Small intestine (tissue), 7 donors: ENCODE data around the gene ASL. TPM values are rescaled to one million over a fixed set of nuclear protein-coding genes. Genes with fewer than 3 reads are reported as not detected.

Experiments
- DNase-seq, 2 donors: peaks; one replicate each; pipeline versions ENCODE4 v3.0.0 to v3.0.0-alpha.2; 2013
- FAIRE-seq: peaks from 2 replicates; lab custom pipeline; 2012; peaks lifted over from hg19 to GRCh38; lab: Jason Lieb, UNC
- H3K27ac ChIP-seq, 3 donors: one replicate each; pipeline ENCODE4 v1.5.1; 2013; ENCODE audit warnings: low read length in 2 of 3, mild to moderate bottlenecking in 2 of 3, control low read depth in 1 of 3, inconsistent platforms in 1 of 3, low read depth in 1 of 3, moderate library complexity in 1 of 3
- H3K27me3 ChIP-seq, 3 donors: one replicate each; pipeline ENCODE4 v1.6.1; 2013; ENCODE audit warnings: low read length in 3 of 3, inconsistent platforms in 1 of 3; ENCODE audit not compliant: control insufficient read depth in 3 of 3, insufficient read depth in 3 of 3
- H3K36me3 ChIP-seq, 3 donors: one replicate each; pipeline ENCODE4 v1.6.1; 2013; ENCODE audit warnings: low read length in 3 of 3, inconsistent platforms in 1 of 3, low read depth in 1 of 3, mild to moderate bottlenecking in 1 of 3, moderate library complexity in 1 of 3; ENCODE audit not compliant: control insufficient read depth in 3 of 3, insufficient read depth in 2 of 3
- H3K4me1 ChIP-seq, 3 donors: one replicate each; pipeline ENCODE4 v1.6.1; 2013; ENCODE audit warnings: low read length in 2 of 3, inconsistent platforms in 1 of 3, low read depth in 1 of 3, mild to moderate bottlenecking in 1 of 3, moderate library complexity in 1 of 3; ENCODE audit not compliant: control insufficient read depth in 3 of 3, insufficient read depth in 2 of 3
- H3K4me3 ChIP-seq, 3 donors: one replicate each; pipeline ENCODE4 v1.5.1; 2013; ENCODE audit warnings: low read length in 3 of 3, control low read depth in 1 of 3, inconsistent platforms in 1 of 3, low read depth in 1 of 3, mild to moderate bottlenecking in 1 of 3, moderate library complexity in 1 of 3
- H3K9me3 ChIP-seq, 2 donors: one replicate each; pipeline ENCODE4 v1.6.1; 2013; ENCODE audit warnings: low read depth in 1 of 2, low read length in 1 of 2; ENCODE audit not compliant: control insufficient read depth in 2 of 2, insufficient read depth in 1 of 2
- WGBS, 3 donors: extraction: QIAGEN DNeasy Blood & Tissue Kit; methylation state at CpG; one replicate each; pipeline ENCODE4 v1.1.7; 2013; 5-methylcytosine and 5-hydroxymethylcytosine counted together
- polyA plus RNA-seq, 4 donors: library from polyadenylated mRNA; stranded (reverse) in 3 of 4; unstranded in 1 of 4; fragments of 200-250 nt in 3 of 4; fragments of 120-200 nt in 1 of 4; gene quantifications; one replicate each; pipeline versions ENCODE4 v1.2.1 to v1.2.3, GENCODE V29; 2013
- donor health status: healthy with polysubstance abuse.
- donor health status: control.
- donor health status: control.
- donor health status: Bipolar disorder and iron deficiency.
- donor health status: healthy.

Gene ASL
- polyA plus RNA-seq, 4 donors: 115 to 158 (median 148) TPM

GRCh38 chr7:66138994-66139752 is 63.6 kb downstream of the ASL start:
- 77 to 85% (median 81%) methylated on average over 8 of the region's 8 CpGs for WGBS, 3 donors
- H3K36me3 ChIP-seq: peaks cover 7 to 52% (median 19%) of the 10 kb centered on the region in 3 donors
- no peak overlapping the region for H3K27ac ChIP-seq
- FAIRE-seq (no peak), DNase-seq (no peak)
- peaks cover 0 to 4% (median 0%) of the 10 kb centered on the region in 3 donors for H3K4me1 ChIP-seq
- H3K4me3 ChIP-seq: no peak overlapping the region
- H3K27me3 ChIP-seq: no peaks in the 10 kb centered on the region
- no peaks in the 10 kb centered on the region for H3K9me3 ChIP-seq

GRCh38 chr7:66140924-66141323 is 65.3 kb downstream of the ASL start:
- H3K27ac ChIP-seq: no peak overlapping the region
- DNase-seq (peak in 1 of 2 donors; percentile 48), FAIRE-seq (no peak)
- no peaks in the 10 kb centered on the region for H3K27me3 ChIP-seq
- H3K9me3 ChIP-seq: no peaks in the 10 kb centered on the region
- peaks cover 0 to 4% (median 0%) of the 10 kb centered on the region in 3 donors for H3K4me1 ChIP-seq
- H3K36me3 ChIP-seq: peaks cover 10 to 67% (median 24%) of the 10 kb centered on the region in 3 donors
- no peak overlapping the region for H3K4me3 ChIP-seq
- 49 to 75% (median 73%) methylated on average over 4 of the region's 4 CpGs for WGBS, 3 donors

GRCh38 chr7:66142334-66142733 is 66.7 kb downstream of the ASL start:
- H3K36me3 ChIP-seq: peaks cover 13 to 70% (median 25%) of the 10 kb centered on the region in 3 donors
- H3K9me3 ChIP-seq: no peaks in the 10 kb centered on the region
- no peaks in the 10 kb centered on the region for H3K27me3 ChIP-seq
- FAIRE-seq (no peak), DNase-seq (no peak)
- H3K4me1 ChIP-seq: peaks cover 0 to 4% (median 0%) of the 10 kb centered on the region in 3 donors
- H3K4me3 ChIP-seq: no peak overlapping the region
- 79 to 86% (median 84%) methylated on average over 3 of the region's 3 CpGs for WGBS, 3 donors
- no peak overlapping the region for H3K27ac ChIP-seq

GRCh38 chr7:66142996-66143395 is 67.4 kb downstream of the ASL start:
- FAIRE-seq: no peak
- no peaks in the 10 kb centered on the region for H3K9me3 ChIP-seq
- H3K36me3 ChIP-seq: peaks cover 15 to 75% (median 25%) of the 10 kb centered on the region in 3 donors
- peaks cover 0 to 4% (median 0%) of the 10 kb centered on the region in 3 donors for H3K4me1 ChIP-seq
- H3K27ac ChIP-seq: no peak overlapping the region
- WGBS, 3 donors: 81 to 85% (median 83%) methylated on average over 5 of the region's 5 CpGs
- H3K27me3 ChIP-seq: no peaks in the 10 kb centered on the region
- no peak overlapping the region for H3K4me3 ChIP-seq
- DNase-seq: no peak

Other genes with a start within 250 kb of the ASL start
- 10 to 100 TPM in 2 of 4 donors, 1 to 10 TPM in 2; 6.0 to 25.6 (median 10.2) TPM for gene VKORC1L1, start 202.7 kb upstream of the ASL start, polyA plus RNA-seq
- 100 to 1,000 TPM in 1 of 4 donors, 10 to 100 TPM in 3; 40.0 to 164 (median 48.1) TPM for gene GUSB, start 93.6 kb upstream of the ASL start, polyA plus RNA-seq
- 10 to 100 TPM; 14.5 to 33.6 (median 22.2) TPM for gene CRCP, start 39.0 kb downstream of the ASL start, polyA plus RNA-seq
- gene TPST1, start 129.5 kb downstream of the ASL start, polyA plus RNA-seq: 1 to 10 TPM in 2 of 4 donors, under 1 TPM in 2; 0.22 to 8.5 (median 4.1) TPM